Neutrophil (primary cell): ENCODE results near the gene COMMD1.

Experiments
- H3K27ac ChIP-seq: fragments of 200-600 bp; sonication (generic); 2 replicates; pipeline ENCODE4 v1.5.1; 2016; ENCODE audit warnings: mild to moderate bottlenecking, moderate library complexity
- H3K27me3 ChIP-seq: fragments of 200-600 bp; sonication (generic); 2 replicates; pipeline ENCODE4 v1.6.0; 2016; ENCODE audit warnings: mild to moderate bottlenecking
- H3K36me3 ChIP-seq: fragments of 200-600 bp; sonication (generic); 2 replicates; pipeline ENCODE4 v1.5.1; 2017
- H3K4me1 ChIP-seq, 2 experiments: fragments of 200-600 bp in 1 of 2; sonication (generic) in 1 of 2; 1 replicate in 1 of 2; 2 replicates in 1 of 2; pipeline versions ENCODE4 v1.5.1 to v1.6.1; 2013 to 2016; ENCODE audit warnings: low read depth in 1 of 2, low read length in 1 of 2, mild to moderate bottlenecking in 1 of 2, moderate library complexity in 1 of 2; ENCODE audit not compliant: control insufficient read depth in 1 of 2, insufficient read depth in 1 of 2
- H3K4me3 ChIP-seq, 2 experiments: fragments of 200-600 bp in 1 of 2; sonication (generic) in 1 of 2; 1 replicate in 1 of 2; 2 replicates in 1 of 2; pipeline ENCODE4 v1.5.1; 2013 to 2016; ENCODE audit warnings: low read depth in 1 of 2, low read length in 1 of 2, mild to moderate bottlenecking in 1 of 2, moderate library complexity in 1 of 2
- H3K9me3 ChIP-seq: fragments of 200-600 bp; sonication (generic); 2 replicates; pipeline ENCODE4 v1.5.1; 2016
- CTCF ChIP-seq: fragments of 200-600 bp; sonication (generic); IDR thresholded peaks from 2 replicates; pipeline ENCODE4 v1.5.1; 2016; ENCODE audit warnings: antibody characterized with exemption

The COMMD1 gene

DNA sequence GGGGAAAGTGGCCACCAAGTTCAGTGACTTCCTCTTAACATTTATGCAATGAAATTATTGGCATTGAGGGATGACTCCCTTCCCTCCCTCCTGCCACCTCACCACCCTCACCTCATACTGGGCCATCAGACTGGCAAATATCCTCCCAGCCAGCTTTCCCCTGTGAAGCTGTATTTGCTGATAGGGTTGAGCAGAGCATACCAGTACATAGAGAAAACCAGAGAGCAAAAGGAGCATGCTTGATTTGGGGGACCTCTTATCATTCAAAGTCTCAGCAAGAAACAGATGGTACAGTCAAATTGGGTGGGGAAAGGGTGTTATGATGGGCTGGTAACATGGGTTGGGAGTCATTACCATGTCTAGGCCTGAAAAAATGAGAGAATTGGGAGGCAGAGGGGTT is 271.3 kb downstream of the COMMD1 start:
- no peak for TF ChIP-seq CTCF
- Histone ChIP-seq H3K4me1 (no peaks in the 10 kb centered on the region), H3K36me3 (no peaks in the 10 kb centered on the region), H3K4me3 (no peak overlapping the region), H3K9me3 (no peaks in the 10 kb centered on the region), H3K27ac (no peak overlapping the region), H3K27me3 (no peaks in the 10 kb centered on the region)

DNA sequence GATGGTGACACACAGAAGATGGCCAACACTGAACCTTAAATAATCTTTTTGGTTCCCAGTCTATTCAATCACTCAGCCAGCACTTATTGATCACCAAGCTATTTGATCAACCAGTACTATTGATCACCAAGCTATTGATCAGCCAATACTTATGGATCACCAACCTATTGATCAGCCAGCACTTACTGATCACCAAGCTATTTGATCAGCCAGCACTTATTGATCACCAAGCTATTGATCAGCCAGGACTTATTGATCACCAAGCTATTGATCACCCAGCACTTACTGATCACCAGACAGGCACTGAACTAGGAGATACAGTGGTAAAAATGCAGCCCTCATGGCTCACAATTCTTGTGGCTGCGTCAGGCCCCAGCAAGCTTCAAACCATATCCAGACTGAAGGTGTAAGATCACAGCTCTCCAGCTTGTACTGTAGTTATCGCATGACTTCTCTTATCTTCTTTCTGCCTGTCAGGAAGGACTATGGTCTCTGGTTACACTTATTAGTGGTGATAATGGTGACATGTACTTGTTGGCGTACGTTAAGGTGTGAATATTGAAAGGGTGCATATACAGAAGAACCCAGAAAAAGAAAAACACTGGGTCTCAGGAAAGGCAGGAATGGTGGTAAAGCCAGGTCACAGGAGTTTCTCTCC is 272.0 kb downstream of the COMMD1 start:
- H3K36me3 ChIP-seq = no peaks in the 10 kb centered on the region
- no peak overlapping the region for H3K4me3 ChIP-seq
- H3K9me3 ChIP-seq = no peaks in the 10 kb centered on the region
- H3K27me3 ChIP-seq = no peaks in the 10 kb centered on the region
- no peak for TF ChIP-seq CTCF
- H3K4me1 ChIP-seq = no peaks in the 10 kb centered on the region
- H3K27ac ChIP-seq = no peak overlapping the region

DNA sequence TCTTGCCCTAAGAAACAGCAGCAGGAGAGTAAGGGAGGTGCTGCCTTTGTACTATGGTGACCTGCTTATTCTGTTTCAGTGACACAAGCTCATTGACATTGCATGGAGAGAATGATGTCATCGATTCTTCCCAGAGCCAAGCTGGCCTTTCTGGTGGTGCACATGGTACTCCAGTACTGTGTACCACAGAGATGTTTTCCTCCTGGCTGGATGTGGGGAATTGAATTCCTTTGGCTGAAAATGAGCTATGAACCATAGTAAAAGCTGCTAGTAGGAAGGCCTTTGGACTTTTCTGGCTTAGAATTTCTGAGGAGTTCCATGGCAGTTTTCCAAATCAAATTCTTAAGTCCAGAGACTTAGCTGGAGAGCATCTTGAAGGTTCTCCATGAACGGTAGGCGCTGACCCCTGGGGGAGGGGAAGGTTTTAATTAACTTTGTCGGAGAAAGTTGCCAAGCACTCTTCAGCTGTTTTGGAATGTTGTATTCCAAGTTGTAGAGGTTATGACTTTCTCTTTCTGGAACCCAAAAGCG is 273.3 kb downstream of the COMMD1 start:
- no peaks in the 10 kb centered on the region for H3K27me3 ChIP-seq
- no peak for TF ChIP-seq CTCF
- no peaks in the 10 kb centered on the region for H3K4me1 ChIP-seq
- H3K4me3 ChIP-seq = no peak overlapping the region
- H3K36me3 ChIP-seq = no peaks in the 10 kb centered on the region
- H3K9me3 ChIP-seq = no peaks in the 10 kb centered on the region
- no peak overlapping the region for H3K27ac ChIP-seq

DNA sequence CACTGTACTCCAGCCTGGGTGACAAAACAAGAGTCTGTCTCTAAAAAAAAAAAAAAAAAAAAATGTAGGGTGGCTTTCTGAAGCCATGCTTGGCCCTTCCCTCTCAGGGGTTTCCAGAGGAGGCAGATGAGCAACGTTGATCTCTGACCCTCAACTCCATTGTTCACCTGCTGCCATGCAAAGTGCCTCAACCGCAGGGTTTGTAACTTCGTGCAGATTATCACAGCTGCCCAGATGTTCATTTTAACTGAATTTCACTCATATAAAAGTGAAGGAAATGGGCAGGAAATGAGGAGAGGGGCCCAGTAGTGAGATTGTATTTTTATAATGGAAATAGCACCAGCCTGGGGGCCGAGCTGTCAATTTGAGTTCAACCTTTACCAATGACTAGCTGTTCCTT is 275.5 kb downstream of the COMMD1 start:
- Histone ChIP-seq H3K4me3 (no peak overlapping the region), H3K27me3 (no peaks in the 10 kb centered on the region), H3K4me1 (no peaks in the 10 kb centered on the region), H3K36me3 (no peaks in the 10 kb centered on the region), H3K27ac (no peak overlapping the region), H3K9me3 (no peaks in the 10 kb centered on the region)
- TF ChIP-seq CTCF = no peak

DNA sequence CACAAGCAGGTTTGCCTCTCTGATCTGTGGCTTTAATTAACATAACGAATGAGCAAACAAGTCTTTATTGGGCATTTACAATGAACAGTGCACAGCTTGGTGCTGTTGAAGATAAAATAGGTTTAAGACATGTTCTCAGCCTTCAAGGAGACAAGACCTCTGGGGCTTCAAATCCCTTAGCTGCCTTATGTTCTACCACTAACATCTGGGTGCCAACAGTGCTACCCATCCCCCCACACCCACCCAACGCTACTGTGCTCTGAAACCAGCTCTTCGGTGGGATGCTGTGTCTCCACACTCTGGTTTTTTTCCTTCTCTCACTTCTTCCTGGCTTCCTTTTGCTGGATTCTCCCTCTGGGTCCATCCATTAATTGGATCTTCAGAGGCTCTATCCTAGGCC is 276.4 kb downstream of the COMMD1 start:
- Histone ChIP-seq H3K27me3 (no peaks in the 10 kb centered on the region), H3K4me1 (no peaks in the 10 kb centered on the region), H3K9me3 (no peaks in the 10 kb centered on the region), H3K27ac (no peak overlapping the region), H3K4me3 (no peak overlapping the region), H3K36me3 (no peaks in the 10 kb centered on the region)
- TF ChIP-seq CTCF = no peak
